Measurements from ENCODE around the gene MYL6B.

MYL6B gene

GRCh38 chr12:56119361-56119796, 33.0 kb upstream of the MYL6B start:
- Histone ChIP-seq H3K79me1 (replicated peaks; ENCODE audit: low read length, poor library complexity, severe bottlenecking) (peaks cover 34% of the 10 kb centered on the region), H2BK120ac (ENCODE audit: low read depth, low read length) (no peak overlapping the region), H3K23ac (ENCODE audit: low read length in 2 of 2) (no peak overlapping the region), H2BK12ac (ENCODE audit: low read length in 2 of 2) (no peak overlapping the region), H4K8ac (ENCODE audit: low read length) (no peak overlapping the region), H3K27ac (ENCODE audit: low read length, poor library complexity, severe bottlenecking) (peak overlapping the region; percentile 63), H3K18ac (ENCODE audit: low read depth in 1 of 2, low read length in 2 of 2) (no peak overlapping the region), H2AK5ac (ENCODE audit: low read length, severe bottlenecking) (no peak overlapping the region), H2BK15ac (ENCODE audit: low read depth, poor library complexity, severe bottlenecking) (no peak overlapping the region), H3K9ac (ENCODE audit: low read length) (peak overlapping the region; percentile 99), H2AFZ (ENCODE audit: low read depth, low read length) (no peak overlapping the region), H3K27me3 (ENCODE audit: control insufficient read depth in 1 of 2, insufficient read depth in 1 of 2, low read length in 2 of 2) (no peaks in the 10 kb centered on the region), H3K4me1 (ENCODE audit: control insufficient read depth, insufficient read depth, low read depth, low read length) (peaks cover 12% of the 10 kb centered on the region), H2BK5ac (ENCODE audit: low read depth, low read length, poor library complexity, severe bottlenecking) (no peak overlapping the region), H3K4me2 (ENCODE audit: low read length, poor library complexity, severe bottlenecking) (peak overlapping the region; percentile 37), H3K14ac (ENCODE audit: low read length in 2 of 2) (no peak overlapping the region), H3K9me3 (ENCODE audit: control insufficient read depth, low read length) (no peaks in the 10 kb centered on the region), H4K91ac (ENCODE audit: low read length) (no peak overlapping the region), H3K36me3 (ENCODE audit: control insufficient read depth in 1 of 2, insufficient read depth in 2 of 2, low read depth in 1 of 2, low read length in 2 of 2) (peaks cover 24 to 45% of the 10 kb centered on the region in 2 experiments), H3K4me3 (ENCODE audit: insufficient read depth in 1 of 2, low read depth in 1 of 2, low read length in 2 of 2) (peak overlapping the region in 1 of 2 experiments; percentile 86), H3K4ac (ENCODE audit: low read depth in 1 of 2, low read length in 2 of 2) (no peak overlapping the region)
- WGBS = 0% methylated on average over 2 of the region's 2 CpGs
- peak; percentile 97 for DNase-seq

- peaks cover 12% of the 10 kb centered on the region for H3K4me1 ChIP-seq (ENCODE audit: control insufficient read depth, insufficient read depth, low read depth, low read length)
- peaks cover 24 to 45% of the 10 kb centered on the region in 2 experiments for H3K36me3 ChIP-seq (ENCODE audit: control insufficient read depth in 1 of 2, insufficient read depth in 2 of 2, low read depth in 1 of 2, low read length in 2 of 2)
- H3K4me3 ChIP-seq (ENCODE audit: insufficient read depth in 1 of 2, low read depth in 1 of 2, low read length in 2 of 2) = no peak overlapping the region
- no peak overlapping the region for H3K4me2 ChIP-seq (ENCODE audit: low read length, poor library complexity, severe bottlenecking)
- H4K91ac ChIP-seq (ENCODE audit: low read length) = no peak overlapping the region
- peak overlapping the region; percentile 46 for H3K27ac ChIP-seq (ENCODE audit: low read length, poor library complexity, severe bottlenecking)
- H2BK120ac ChIP-seq (ENCODE audit: low read depth, low read length) = no peak overlapping the region
- no peak overlapping the region for H3K23ac ChIP-seq (ENCODE audit: low read length in 2 of 2)
- H3K4ac ChIP-seq (ENCODE audit: low read depth in 1 of 2, low read length in 2 of 2) = no peak overlapping the region
- H2AK5ac ChIP-seq (ENCODE audit: low read length, severe bottlenecking) = peak overlapping the region; percentile 82
- H4K8ac ChIP-seq (ENCODE audit: low read length) = no peak overlapping the region
- no peak overlapping the region for H3K18ac ChIP-seq (ENCODE audit: low read depth in 1 of 2, low read length in 2 of 2)
- H3K14ac ChIP-seq (ENCODE audit: low read length in 2 of 2) = no peak overlapping the region
- no peak overlapping the region for H2AFZ ChIP-seq (ENCODE audit: low read depth, low read length)
- H3K79me1 ChIP-seq (replicated peaks; ENCODE audit: low read length, poor library complexity, severe bottlenecking) = peaks cover 34% of the 10 kb centered on the region
- WGBS = 91% methylated on average over 17 of the region's 17 CpGs
- H2BK12ac ChIP-seq (ENCODE audit: low read length in 2 of 2) = peak overlapping the region in 1 of 2 experiments; percentile 56
- no peak for DNase-seq
- no peaks in the 10 kb centered on the region for H3K9me3 ChIP-seq (ENCODE audit: control insufficient read depth, low read length)
- no peak overlapping the region for H2BK5ac ChIP-seq (ENCODE audit: low read depth, low read length, poor library complexity, severe bottlenecking)
- H3K9ac ChIP-seq (ENCODE audit: low read length) = peak overlapping the region; percentile 99
- H3K27me3 ChIP-seq (ENCODE audit: control insufficient read depth in 1 of 2, insufficient read depth in 1 of 2, low read length in 2 of 2) = no peaks in the 10 kb centered on the region
- H2BK15ac ChIP-seq (ENCODE audit: low read depth, poor library complexity, severe bottlenecking) = no peak overlapping the region
Observed at GRCh38 chr12:56120158-56120846, 32.1 kb upstream of the MYL6B start.

GRCh38 chr12:56121204-56121870, 31.1 kb upstream of the MYL6B start:
- Histone ChIP-seq H3K36me3 (ENCODE audit: control insufficient read depth in 1 of 2, insufficient read depth in 2 of 2, low read depth in 1 of 2, low read length in 2 of 2) (peaks cover 24 to 45% of the 10 kb centered on the region in 2 experiments), H3K79me1 (replicated peaks; ENCODE audit: low read length, poor library complexity, severe bottlenecking) (peaks cover 34% of the 10 kb centered on the region), H3K4me3 (ENCODE audit: insufficient read depth in 1 of 2, low read depth in 1 of 2, low read length in 2 of 2) (no peak overlapping the region), H3K4ac (ENCODE audit: low read depth in 1 of 2, low read length in 2 of 2) (no peak overlapping the region), H2AFZ (ENCODE audit: low read depth, low read length) (no peak overlapping the region), H3K9ac (ENCODE audit: low read length) (peak overlapping the region; percentile 37), H3K4me2 (ENCODE audit: low read length, poor library complexity, severe bottlenecking) (no peak overlapping the region), H3K4me1 (ENCODE audit: control insufficient read depth, insufficient read depth, low read depth, low read length) (peaks cover 12% of the 10 kb centered on the region), H3K27me3 (ENCODE audit: control insufficient read depth in 1 of 2, insufficient read depth in 1 of 2, low read length in 2 of 2) (no peaks in the 10 kb centered on the region), H4K91ac (ENCODE audit: low read length) (peak overlapping the region; percentile 81), H4K8ac (ENCODE audit: low read length) (no peak overlapping the region), H2AK5ac (ENCODE audit: low read length, severe bottlenecking) (no peak overlapping the region), H2BK5ac (ENCODE audit: low read depth, low read length, poor library complexity, severe bottlenecking) (no peak overlapping the region), H2BK12ac (ENCODE audit: low read length in 2 of 2) (no peak overlapping the region), H3K9me3 (ENCODE audit: control insufficient read depth, low read length) (no peaks in the 10 kb centered on the region), H3K14ac (ENCODE audit: low read length in 2 of 2) (no peak overlapping the region), H2BK120ac (ENCODE audit: low read depth, low read length) (no peak overlapping the region), H3K23ac (ENCODE audit: low read length in 2 of 2) (no peak overlapping the region), H3K18ac (ENCODE audit: low read depth in 1 of 2, low read length in 2 of 2) (no peak overlapping the region), H3K27ac (ENCODE audit: low read length, poor library complexity, severe bottlenecking) (no peak overlapping the region), H2BK15ac (ENCODE audit: low read depth, poor library complexity, severe bottlenecking) (no peak overlapping the region)
- WGBS = 97% methylated on average over 11 of the region's 11 CpGs
- no peak for DNase-seq

GRCh38 chr12:56122637-56123036, 29.8 kb upstream of the MYL6B start:
- Histone ChIP-seq H2BK15ac (ENCODE audit: low read depth, poor library complexity, severe bottlenecking) (no peak overlapping the region), H3K79me1 (replicated peaks; ENCODE audit: low read length, poor library complexity, severe bottlenecking) (peaks cover 36% of the 10 kb centered on the region), H3K9me3 (ENCODE audit: control insufficient read depth, low read length) (no peaks in the 10 kb centered on the region), H3K27ac (ENCODE audit: low read length, poor library complexity, severe bottlenecking) (no peak overlapping the region), H3K4me2 (ENCODE audit: low read length, poor library complexity, severe bottlenecking) (no peak overlapping the region), H3K4me1 (ENCODE audit: control insufficient read depth, insufficient read depth, low read depth, low read length) (peaks cover 12% of the 10 kb centered on the region), H2BK12ac (ENCODE audit: low read length in 2 of 2) (no peak overlapping the region), H3K23ac (ENCODE audit: low read length in 2 of 2) (peak overlapping the region in 1 of 2 experiments; percentile 84), H3K4me3 (ENCODE audit: insufficient read depth in 1 of 2, low read depth in 1 of 2, low read length in 2 of 2) (no peak overlapping the region), H3K18ac (ENCODE audit: low read depth in 1 of 2, low read length in 2 of 2) (no peak overlapping the region), H3K4ac (ENCODE audit: low read depth in 1 of 2, low read length in 2 of 2) (no peak overlapping the region), H2AK5ac (ENCODE audit: low read length, severe bottlenecking) (no peak overlapping the region), H2BK5ac (ENCODE audit: low read depth, low read length, poor library complexity, severe bottlenecking) (no peak overlapping the region), H4K8ac (ENCODE audit: low read length) (no peak overlapping the region), H3K27me3 (ENCODE audit: control insufficient read depth in 1 of 2, insufficient read depth in 1 of 2, low read length in 2 of 2) (no peaks in the 10 kb centered on the region), H2AFZ (ENCODE audit: low read depth, low read length) (no peak overlapping the region), H3K36me3 (ENCODE audit: control insufficient read depth in 1 of 2, insufficient read depth in 2 of 2, low read depth in 1 of 2, low read length in 2 of 2) (peaks cover 24 to 39% of the 10 kb centered on the region in 2 experiments), H2BK120ac (ENCODE audit: low read depth, low read length) (no peak overlapping the region), H4K91ac (ENCODE audit: low read length) (no peak overlapping the region), H3K14ac (ENCODE audit: low read length in 2 of 2) (no peak overlapping the region), H3K9ac (ENCODE audit: low read length) (peak overlapping the region; percentile 37)
- peak; percentile 17 for DNase-seq
- WGBS = 93% methylated on average over 2 of the region's 2 CpGs

All from mesenchymal stem cell (in vitro differentiated cells and primary cell).